Calu3 (cell line): ENCODE measurements around the gene CACNA1C. TPM values are rescaled to one million over a fixed set of nuclear protein-coding genes. Genes with fewer than 3 reads are reported as not detected.

Experiments used
- BruUV-seq: library from RNA; stranded (reverse); fragments of 400-500 nt; replicated peaks from 2 replicates; lab custom pipeline; 2021; lab: Mats Ljungman, UMichigan
- CTCF ChIA-PET: fragments of 300-600 bp; sonication (Branson Sonifier 250); formaldehyde crosslinking; loops from one replicate; lab custom pipeline; 2022; ENCODE audit warnings: antibody characterized with exemption; lab: Charles Lee
- DNase-seq: peaks from one replicate; pipeline ENCODE4 v3.0.0; 2022
- H3K27ac Mint-ChIP-seq: one replicate; pipeline ENCODE4 v1.8.0; 2022; ENCODE audit warnings: mixed read lengths; ENCODE audit not compliant: unreplicated experiment
- H3K27me3 Mint-ChIP-seq: one replicate; pipeline ENCODE4 v1.8.0; 2022; ENCODE audit warnings: mixed read lengths; ENCODE audit not compliant: unreplicated experiment
- H3K36me3 Mint-ChIP-seq: one replicate; pipeline ENCODE4 v1.8.0; 2022; ENCODE audit warnings: mild to moderate bottlenecking, moderate library complexity, mixed read lengths; ENCODE audit not compliant: insufficient read depth, unreplicated experiment
- H3K4me1 Mint-ChIP-seq: one replicate; pipeline ENCODE4 v1.8.0; 2022; ENCODE audit warnings: mild to moderate bottlenecking, low read depth, mixed read lengths; ENCODE audit not compliant: unreplicated experiment
- H3K4me3 Mint-ChIP-seq: one replicate; pipeline ENCODE4 v1.8.0; 2022; ENCODE audit warnings: mild to moderate bottlenecking, low read depth, moderate library complexity, mixed read lengths; ENCODE audit not compliant: unreplicated experiment
- H3K9me3 Mint-ChIP-seq: one replicate; pipeline ENCODE4 v1.8.0; 2022; ENCODE audit warnings: low read depth, mixed read lengths; ENCODE audit not compliant: unreplicated experiment
- CTCF ChIP-seq: fragments of 200-600 bp; IDR thresholded peaks from one replicate; pipeline ENCODE4 v1.8.0; 2022; ENCODE audit warnings: antibody characterized with exemption; ENCODE audit not compliant: unreplicated experiment
- intact Hi-C: fragments of 100-400 bp; cut with micrococcal nuclease; formaldehyde crosslinking; loops from one replicate; pipeline ENCODE4 v1.10.0; 2022; ENCODE audit not compliant: unreplicated experiment
- total RNA-seq: library from RNA; stranded (reverse); gene quantifications from 2 replicates; pipeline ENCODE4 v1.2.3, GENCODE V29; 2022

Gene CACNA1C
- total RNA-seq, 1 experiment from 2014 or later, result not detected

GRCh38 chr12:2679068-2679815 is 626.5 kb downstream of the CACNA1C start:
- BruUV-seq, result no TSS peak
- CTCF ChIA-PET, result no interaction called here
- peaks cover 4% of the 10 kb centered on the region for H3K9me3 Mint-ChIP-seq
- H3K27me3 Mint-ChIP-seq, result peaks cover 97% of the 10 kb centered on the region
- H3K4me3 Mint-ChIP-seq, result no peak overlapping the region
- H3K4me1 Mint-ChIP-seq, result peaks cover 8% of the 10 kb centered on the region
- no peak for TF ChIP-seq CTCF
- H3K36me3 Mint-ChIP-seq, result peaks cover 6% of the 10 kb centered on the region
- H3K27ac Mint-ChIP-seq, result no peak overlapping the region
- intact Hi-C loops, result no loop called here
- DNase-seq, result no peak

- Mint-ChIP-seq H3K4me1 (peaks cover 8% of the 10 kb centered on the region), H3K9me3 (peaks cover 4% of the 10 kb centered on the region), H3K27ac (no peak overlapping the region), H3K27me3 (peaks cover 97% of the 10 kb centered on the region), H3K36me3 (peaks cover 6% of the 10 kb centered on the region), H3K4me3 (no peak overlapping the region)
- TF ChIP-seq CTCF, result no peak
- CTCF ChIA-PET, result no interaction called here
- intact Hi-C loops, result no loop called here
- no TSS peak for BruUV-seq
- DNase-seq, result no peak
These were observed 627.3 kb downstream of the CACNA1C start for GRCh38 chr12:2679816-2680675.

GRCh38 chr12:2680676-2681039 is 627.9 kb downstream of the CACNA1C start:
- no TSS peak for BruUV-seq
- TF ChIP-seq CTCF, result no peak
- H3K36me3 Mint-ChIP-seq, result peaks cover 6% of the 10 kb centered on the region
- intact Hi-C loops, result no loop called here
- H3K27ac Mint-ChIP-seq, result no peak overlapping the region
- DNase-seq, result no peak
- peaks cover 91% of the 10 kb centered on the region for H3K27me3 Mint-ChIP-seq
- peaks cover 4% of the 10 kb centered on the region for H3K9me3 Mint-ChIP-seq
- peaks cover 8% of the 10 kb centered on the region for H3K4me1 Mint-ChIP-seq
- CTCF ChIA-PET, result no interaction called here
- H3K4me3 Mint-ChIP-seq, result no peak overlapping the region

GRCh38 chr12:2681450-2682205 is 628.8 kb downstream of the CACNA1C start:
- Mint-ChIP-seq H3K27me3 (peaks cover 81% of the 10 kb centered on the region), H3K27ac (no peak overlapping the region), H3K9me3 (peaks cover 4% of the 10 kb centered on the region), H3K4me3 (no peak overlapping the region), H3K36me3 (peaks cover 6% of the 10 kb centered on the region), H3K4me1 (peaks cover 8% of the 10 kb centered on the region)
- no TSS peak for BruUV-seq
- DNase-seq, result no peak
- intact Hi-C loops, result no loop called here
- CTCF ChIA-PET, result interaction anchor here (0.6 kb wide), 1 partner anchor 1653 kb away, joined by 3 read pairs; no protein-coding TSS in a partner anchor
- no peak for TF ChIP-seq CTCF
